Thyroid gland (tissue), 4 donors: Measurements from ENCODE around the gene SAE1.

Source experiments
- CTCF ChIP-seq, 6 experiments: fragments of 200-600 bp in 3 of 6; fragments of 450-650 bp in 3 of 6; sonication (generic) in 3 of 6; IDR thresholded peaks; one replicate each; pipeline ENCODE4 v1.5.1; 2016 to 2019; ENCODE audit warnings: antibody characterized with exemption in 6 of 6, mild to moderate bottlenecking in 2 of 6, inconsistent platforms in 1 of 6, moderate library complexity in 1 of 6
- POLR2A ChIP-seq, 2 donors: fragments of 450-650 bp; IDR thresholded peaks; one replicate each; pipeline ENCODE4 v1.6.1; 2017; ENCODE audit warnings: antibody characterized with exemption in 2 of 2, mild to moderate bottlenecking in 2 of 2, moderate library complexity in 1 of 2

DNA sequence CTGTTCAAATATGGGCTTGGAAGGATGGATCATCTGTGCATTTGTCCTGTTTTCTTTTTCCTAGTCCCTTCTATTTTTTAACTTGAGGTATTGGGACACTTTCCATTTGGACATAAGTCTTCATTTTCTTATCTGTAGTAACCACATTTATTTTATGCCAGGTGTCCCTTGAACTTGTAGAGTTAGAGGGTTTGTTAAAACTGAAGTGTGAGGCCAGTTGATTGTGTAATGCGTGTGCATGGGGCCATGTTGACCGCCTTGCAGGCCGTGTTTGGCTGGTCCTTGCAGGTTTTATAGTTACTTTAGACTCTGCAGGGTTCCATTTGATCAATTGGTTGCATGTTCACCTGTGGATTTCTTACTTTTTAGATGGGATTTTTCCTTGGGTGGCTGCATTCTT is 21.0 kb downstream of the SAE1 start:
- TF ChIP-seq CTCF (IDR thresholded peaks at IDR 0.05) (no peak), POLR2A (IDR thresholded peaks at IDR 0.05) (no peak)
